HG03439 (cell line): Measurements from ENCODE around the gene NACA.
A peak's percentile ranks its signal among the peaks of the same experiment; 100 is the strongest.
"Not testable (repeated sequence)": the region's sequence is repeated elsewhere in the genome, so short reads cannot be mapped to it uniquely, and the experiment has no call there.

Source experiments
- ATAC-seq: cut with Tn5 transposase; IDR thresholded peaks from one replicate; pipeline ENCODE4 v1.9.1; 2021; ENCODE audit warnings: mild to moderate bottlenecking, moderate library complexity; ENCODE audit not compliant: unreplicated experiment

Gene NACA

DNA sequence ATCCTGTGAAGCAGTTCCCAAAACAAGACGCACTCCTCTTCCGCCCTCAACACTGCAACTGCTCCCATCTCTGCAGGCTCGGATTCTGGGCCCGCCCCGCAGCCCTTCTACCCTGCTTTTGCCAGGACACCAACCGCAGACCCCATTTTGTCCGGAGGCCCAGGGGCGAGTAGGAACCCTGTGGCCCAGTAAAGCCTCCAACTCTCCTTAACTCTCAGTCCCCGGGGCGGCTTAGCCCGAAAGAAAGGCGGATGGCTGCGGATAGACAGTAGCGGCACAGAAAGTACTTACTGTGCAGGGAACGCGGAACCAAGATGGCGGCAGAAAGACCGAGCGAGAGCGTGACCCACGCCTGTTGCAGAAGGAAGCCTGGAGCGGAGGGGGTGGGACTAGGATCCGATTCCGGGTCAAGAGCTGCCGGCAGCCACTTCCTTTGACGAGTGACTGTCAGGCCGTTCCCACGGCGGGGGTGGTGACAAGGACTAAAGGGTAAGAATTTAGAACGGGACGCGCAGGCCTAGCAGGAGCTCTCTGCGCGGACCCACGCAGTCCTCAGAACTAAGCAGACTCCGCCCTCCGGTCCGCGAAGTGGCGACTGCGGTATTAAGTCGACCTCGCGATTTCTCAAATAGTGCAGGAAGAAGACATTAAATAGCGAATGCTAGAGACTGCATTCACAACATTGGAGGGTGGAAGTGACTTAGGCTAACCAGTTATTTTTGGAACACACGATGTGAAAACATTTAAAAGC is at the start of gene NACA:
Gene NACA (minus strand): TSS at position 328 of the 751 bp plus-strand sequence. CDS start 778 bp downstream, outside the sequence.
- ATAC-seq, result peak; percentile 91

DNA sequence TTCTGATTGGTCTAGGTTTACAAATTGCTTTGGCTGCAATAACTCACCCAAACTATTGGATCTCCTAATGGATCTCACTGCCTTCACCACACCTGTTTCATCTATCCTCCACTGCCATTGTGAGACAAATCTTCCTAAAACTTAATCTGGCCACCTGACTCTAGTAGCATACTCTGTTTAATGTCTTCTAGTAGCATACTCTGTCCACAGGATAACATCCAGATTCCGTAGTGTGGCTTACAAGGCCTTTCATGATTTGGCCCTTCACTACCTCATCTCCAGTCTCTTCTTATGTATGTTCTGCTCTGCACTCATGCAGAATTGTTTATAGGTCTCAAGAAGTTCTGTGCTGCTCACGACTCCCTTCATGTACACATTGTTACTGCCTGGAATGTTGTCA is 48.0 kb upstream of the NACA start:
- ATAC-seq, result no peak

DNA sequence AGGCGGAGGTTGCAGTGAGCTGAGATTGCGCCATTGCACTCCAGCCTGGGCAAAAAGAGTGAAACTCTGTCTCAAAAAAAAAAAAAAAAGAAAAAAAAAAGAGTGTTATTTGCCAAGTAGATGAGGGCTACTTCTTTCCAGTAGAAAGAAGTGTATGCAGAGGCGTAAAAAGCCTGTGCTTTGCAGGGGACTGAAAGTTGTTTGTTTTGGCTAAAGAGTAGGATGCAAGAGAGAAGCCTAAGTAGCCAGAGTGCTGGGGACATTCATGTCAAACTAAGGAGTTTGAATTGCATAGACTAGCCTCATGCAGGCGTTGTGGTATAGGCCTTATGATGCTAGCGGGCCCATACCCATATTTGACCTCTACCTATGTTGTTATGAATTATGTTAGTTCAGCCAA is 47.5 kb upstream of the NACA start:
- ATAC-seq, result no peak

DNA sequence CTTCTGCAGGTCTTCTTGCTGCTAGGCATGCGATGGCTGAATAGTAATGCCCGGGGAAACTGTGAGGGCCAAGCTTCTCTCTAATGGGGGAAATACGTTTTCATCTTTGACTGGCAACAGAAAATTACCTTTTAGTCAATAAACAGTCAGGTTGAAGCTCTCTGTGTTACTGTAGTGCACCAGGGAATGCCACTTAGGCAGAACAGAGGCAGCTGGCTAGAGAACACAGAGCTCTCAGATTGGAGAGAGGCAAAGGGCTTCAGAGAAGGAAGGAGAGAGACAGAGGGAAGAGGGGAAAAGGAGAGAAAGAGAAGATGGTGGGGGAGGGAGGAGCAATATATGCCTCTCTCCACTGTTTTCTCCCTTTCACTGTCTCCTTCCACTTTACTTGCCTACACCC is 44.8 kb upstream of the NACA start:
- ATAC-seq, result no peak

DNA sequence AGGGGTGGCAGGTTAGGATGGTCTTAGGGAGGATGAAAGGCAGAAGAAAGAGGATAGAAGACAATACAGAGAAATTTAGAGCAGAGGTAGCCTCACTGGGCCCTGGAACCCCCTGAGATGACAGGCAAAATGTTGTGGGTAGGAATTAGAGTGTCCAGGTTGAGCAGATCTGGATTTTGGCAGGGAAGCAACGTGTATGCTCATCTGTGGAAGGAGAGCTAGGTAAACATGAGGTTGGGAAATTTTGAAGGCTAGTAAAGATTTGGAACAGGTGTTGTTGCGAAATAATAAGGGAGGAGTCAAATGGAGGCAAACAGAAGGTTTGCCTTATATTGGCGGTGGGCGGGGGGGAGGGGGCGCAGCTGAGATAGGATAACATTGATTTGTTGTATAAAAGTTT is 43.3 kb upstream of the NACA start:
- no peak for ATAC-seq

DNA sequence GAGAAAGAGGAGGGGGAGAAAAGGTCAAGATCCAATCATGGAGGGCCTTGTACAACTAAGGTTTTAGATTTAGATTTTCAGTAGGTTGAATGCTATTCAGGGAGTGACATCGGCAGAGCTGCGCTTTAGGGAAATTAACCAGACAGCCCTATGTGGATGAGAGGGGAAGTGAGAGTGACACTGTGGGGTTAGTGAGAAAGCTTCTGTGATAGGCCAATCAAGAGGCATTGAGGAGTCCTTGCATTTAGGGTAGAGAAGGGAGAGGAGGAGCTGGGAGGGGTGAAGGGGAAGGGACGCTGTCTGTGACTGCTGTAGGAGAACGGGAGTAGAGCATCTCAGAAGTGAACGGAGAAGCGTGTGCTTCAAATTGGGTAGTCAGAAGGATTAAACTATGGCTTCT is 41.4 kb upstream of the NACA start:
- ATAC-seq, result peak; percentile 86

DNA sequence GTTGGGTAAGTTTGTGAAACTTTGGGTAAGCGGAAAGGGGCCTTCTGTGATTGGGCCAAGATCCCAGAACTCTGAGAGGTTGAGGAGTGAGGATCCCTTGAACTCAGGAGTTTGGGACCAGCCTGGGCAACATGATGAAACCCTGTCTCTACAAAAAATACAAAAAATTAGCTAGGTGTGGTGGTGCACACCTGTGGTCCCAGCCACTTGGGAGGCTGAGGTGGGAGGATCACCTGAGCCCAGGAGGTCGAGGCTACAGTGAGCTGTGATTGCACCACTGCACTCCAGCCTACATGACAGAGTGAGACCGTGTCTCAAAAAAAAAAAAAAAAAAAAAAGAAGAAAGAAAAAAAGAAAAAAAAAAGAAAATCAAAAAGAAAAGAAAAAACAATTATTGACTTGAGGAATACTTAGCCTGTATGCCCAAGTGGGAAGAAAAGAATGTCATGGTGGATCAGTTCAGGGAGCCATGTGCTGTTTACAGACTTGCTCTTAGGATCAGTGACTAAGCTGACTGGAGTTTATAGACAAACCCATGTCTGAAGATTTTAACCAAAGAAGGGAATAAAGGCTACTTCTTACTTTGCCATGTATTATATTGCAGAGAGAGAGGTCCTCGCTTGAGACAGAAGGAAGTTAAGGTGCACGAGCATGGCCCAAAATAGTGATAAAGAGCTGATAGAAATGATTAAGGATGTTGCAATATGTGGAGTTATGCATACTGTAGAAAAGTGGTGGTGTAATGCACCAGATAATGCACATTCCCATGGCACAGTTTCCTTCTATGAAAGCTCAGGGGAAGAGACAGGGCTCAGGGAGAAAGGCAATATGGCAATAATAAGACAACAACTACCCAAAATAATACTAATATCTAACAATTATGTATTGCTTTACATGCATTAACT is 38.9 kb upstream of the NACA start:
- ATAC-seq, result no peak

DNA sequence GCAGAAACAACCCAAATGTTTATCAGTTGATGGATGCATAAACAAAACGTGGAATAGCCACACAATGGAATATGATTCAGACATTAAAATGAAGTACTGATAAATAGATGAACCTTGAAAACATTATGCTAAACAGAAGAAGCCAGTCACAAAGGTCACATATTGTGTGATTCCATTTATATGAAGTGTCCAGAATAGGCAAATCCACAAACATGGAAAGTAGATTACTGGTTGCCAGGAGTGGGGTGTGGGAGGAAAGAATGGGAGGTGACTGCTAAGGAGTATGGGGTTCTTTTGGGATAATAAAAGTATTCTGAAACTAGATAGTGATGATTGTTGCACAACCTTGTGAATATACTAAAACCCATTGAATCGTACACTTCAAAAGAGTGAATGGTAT is 36.7 kb upstream of the NACA start:
- ATAC-seq, result no peak

DNA sequence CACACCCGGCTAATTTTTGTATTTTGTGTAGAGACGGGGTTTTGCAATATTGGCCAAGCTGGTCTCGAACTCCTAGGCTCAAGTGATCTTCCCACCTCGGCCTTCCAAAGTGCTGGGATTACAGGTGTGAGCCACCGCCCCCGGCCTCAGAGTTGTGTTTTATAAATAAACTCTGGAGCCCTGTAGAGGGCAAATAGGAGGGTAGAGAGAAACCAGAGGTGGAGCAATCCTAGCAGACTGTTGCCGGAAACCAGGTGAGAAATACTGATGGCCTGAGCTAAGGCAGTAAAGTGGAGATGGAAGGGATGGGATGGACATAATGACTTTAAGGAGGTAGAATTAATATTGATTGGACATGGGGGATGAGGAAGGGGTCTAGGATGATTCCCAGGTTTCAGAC is 35.4 kb upstream of the NACA start:
- ATAC-seq, result no peak

DNA sequence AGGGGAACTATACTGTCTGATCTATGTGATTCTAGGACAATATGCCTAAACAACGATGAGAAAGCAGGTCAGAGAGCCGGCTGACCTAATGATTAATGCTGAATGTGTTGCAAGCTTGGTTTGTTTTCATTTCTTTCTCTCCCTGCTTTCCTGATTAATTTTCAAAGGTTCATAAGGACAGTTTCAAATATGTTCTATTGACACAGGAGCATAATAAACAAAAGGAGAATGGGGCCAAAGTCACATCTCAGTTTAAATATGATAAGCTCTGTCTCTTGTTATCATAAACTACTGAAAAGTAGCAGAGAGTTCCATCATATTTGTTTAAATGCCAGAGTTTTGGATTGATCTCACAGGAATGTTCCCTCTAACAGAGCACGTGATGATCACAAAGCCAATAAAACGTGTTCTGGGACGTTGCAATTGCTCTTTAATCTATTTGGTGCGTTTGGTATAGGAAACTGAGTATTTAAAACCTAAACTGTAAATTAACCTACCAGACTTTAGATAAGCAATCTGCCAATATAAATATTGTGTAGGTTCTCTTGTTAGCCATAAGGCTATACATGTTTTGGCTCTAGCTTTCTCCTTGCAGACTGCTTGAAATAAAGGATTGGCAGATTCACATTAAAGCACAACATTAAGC is 34.3 kb upstream of the NACA start:
- no peak for ATAC-seq

DNA sequence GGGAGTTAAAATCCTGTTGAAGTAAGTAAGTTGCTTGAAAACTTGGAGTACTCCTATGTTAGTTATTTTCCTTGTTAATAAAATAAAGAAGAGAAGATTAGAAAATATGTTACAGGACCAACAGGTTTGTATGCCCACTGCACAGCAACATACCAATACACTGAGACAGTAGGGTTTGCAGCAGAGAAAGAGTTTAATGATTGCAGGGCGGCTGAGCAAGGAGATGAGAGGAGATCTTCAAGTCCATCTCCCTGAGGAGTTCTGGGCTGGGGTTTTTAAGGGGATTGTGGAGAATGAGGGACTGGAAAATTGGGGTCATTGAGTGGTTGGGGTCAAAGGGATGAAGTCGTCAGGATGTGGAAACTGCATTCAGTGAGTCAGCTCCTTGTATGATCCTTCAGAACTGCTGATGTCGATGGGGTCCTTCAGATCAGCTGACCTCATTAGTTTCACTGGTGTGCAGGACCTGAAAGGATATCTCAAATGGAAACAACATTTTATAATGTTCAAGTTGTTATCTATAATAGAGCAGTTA is 33.7 kb upstream of the NACA start:
- ATAC-seq, result no peak

DNA sequence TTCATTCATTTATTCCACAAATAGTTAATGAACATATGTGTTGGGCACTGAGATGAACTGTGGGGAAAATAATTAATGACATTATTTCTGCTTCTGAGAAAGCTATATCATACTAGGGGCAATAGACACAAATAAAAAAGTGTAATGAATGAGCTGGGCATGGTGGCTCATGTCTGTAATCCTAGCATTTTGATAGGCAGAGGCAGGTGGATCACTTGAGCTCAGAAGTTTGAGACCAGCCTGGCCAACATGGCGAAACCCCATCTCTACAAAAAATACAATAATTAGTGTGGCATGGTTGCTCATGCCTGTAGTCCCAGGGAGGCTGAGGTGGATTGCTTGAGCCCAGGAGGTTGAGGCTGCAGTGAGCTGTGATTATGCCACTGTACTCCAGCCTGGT is 32.9 kb upstream of the NACA start:
- ATAC-seq, result not testable (repeated sequence)

DNA sequence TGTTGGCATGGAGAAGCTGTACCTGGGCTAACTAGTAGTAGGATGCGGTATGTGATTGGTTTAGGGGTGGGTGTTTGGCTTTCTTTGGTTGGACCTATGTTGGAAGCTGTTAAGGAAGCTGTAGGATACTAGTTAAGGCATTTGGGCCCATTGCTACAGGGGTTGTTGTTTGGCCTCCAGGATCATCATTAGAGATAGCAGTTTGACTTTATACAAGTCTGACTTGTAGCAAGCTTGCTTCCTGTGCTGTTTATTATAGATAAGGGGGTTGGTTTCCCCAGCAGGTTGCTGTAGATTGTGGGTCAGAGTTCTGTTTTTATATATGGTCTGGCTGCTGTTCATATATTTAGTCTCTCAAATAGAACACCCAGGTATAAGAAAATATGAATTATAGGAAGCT is 28.5 kb upstream of the NACA start:
- ATAC-seq, result no peak

DNA sequence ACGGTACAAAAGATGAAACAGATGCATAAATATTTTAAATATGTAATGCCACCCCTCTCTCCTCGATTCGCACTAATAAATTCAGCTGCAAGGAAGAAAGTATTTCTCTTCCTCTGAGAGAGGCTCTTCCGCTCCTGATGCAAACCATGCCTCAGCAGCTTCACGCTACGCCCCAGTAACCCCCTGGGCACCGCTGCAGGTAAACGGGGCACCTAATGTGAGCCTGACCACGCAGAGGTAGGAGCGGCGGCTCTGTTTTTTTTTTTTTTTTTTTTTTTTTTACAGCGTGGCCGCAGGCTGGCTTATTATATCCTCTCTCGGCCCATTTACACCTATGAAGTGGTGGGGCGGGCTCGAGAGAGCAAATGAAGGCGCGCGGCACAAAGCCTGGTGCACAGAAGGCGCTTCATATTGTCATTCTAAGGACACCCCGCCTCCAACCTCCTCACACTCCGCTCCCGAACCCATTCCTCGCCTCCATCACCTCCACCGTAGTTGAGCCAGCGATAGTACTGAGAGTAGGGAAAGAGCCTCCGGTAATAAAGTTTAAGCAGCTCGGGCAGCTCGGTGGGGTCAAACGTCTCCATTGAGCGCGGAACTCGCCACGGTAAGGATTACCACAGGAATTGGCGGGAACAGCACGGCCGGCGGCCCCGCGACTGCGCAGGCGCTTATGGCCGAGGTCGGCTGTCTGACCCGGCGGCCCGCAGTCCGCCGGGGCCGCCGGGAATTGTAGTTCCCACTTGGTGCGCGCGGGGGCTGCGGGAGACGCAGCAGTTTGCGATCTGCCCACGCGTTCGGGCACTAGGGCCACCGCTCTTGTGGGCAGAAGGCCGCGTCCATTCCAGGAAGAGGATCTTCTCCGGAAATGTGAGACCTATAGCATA is 26.9 kb upstream of the NACA start, which contains the start of gene PRIM1:
Gene PRIM1 (minus strand): TSS at position 612 of the 887 bp plus-strand sequence. CDS start 25 bp downstream, at position 587.
- ATAC-seq, result peak; percentile 76

DNA sequence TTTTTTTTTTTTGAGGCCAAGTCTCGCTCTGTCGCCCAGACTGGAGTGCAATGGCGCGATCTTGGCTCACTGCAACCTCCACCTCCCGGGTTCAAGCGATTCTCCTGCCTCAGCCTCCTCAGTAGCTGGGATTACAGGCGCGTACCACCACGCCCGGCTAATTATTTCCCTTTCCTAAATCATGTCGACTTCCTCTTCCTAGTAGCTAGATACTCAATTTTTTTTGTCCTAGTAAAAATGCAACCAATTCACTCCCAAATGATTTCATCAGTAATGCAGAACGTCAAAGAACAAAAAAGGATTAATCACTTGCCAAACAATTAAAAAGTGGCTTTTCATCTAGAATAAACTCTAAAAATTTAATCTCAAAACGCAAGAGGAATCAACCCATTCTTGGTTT is 25.5 kb upstream of the NACA start:
- ATAC-seq, result not testable (repeated sequence)

DNA sequence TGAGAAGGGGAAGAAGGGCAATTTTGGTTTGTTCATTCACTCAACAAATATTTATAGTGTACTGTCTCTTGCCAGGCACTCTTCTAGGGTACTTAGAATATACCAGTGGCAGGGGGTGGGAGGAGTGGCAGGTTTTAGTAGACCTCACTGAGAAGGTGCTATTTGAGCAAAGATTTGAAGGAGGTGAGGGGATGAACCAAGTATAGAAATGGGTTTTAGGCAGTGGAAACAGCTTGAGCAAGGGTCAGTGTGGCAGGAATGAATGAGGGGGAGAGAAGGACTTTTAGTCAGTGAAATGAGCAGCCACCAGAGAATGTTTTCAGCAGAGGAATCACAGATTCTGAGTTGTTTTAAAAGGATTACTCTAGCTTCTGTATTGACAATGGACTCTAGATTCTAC is 24.8 kb upstream of the NACA start:
- ATAC-seq, result no peak

DNA sequence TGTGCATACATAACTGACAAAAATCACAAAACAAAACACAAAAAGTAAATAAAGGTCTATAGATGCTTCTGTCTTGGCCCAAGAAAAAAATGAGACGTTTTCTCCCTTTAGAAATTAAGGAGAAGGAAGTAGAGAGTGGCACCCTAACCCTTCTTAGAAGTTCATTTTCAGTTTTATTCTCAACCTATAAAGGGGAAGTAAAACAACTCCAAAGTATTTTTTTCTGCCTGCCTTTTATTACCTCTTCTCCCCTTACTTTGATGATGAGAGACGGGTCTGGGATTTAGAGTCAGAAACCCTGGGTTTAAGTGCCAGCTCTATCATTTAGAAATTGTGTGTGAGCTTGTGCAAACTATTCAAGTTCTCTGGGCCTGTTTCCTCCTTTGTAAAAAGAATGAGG is 24.3 kb upstream of the NACA start:
- no peak for ATAC-seq

DNA sequence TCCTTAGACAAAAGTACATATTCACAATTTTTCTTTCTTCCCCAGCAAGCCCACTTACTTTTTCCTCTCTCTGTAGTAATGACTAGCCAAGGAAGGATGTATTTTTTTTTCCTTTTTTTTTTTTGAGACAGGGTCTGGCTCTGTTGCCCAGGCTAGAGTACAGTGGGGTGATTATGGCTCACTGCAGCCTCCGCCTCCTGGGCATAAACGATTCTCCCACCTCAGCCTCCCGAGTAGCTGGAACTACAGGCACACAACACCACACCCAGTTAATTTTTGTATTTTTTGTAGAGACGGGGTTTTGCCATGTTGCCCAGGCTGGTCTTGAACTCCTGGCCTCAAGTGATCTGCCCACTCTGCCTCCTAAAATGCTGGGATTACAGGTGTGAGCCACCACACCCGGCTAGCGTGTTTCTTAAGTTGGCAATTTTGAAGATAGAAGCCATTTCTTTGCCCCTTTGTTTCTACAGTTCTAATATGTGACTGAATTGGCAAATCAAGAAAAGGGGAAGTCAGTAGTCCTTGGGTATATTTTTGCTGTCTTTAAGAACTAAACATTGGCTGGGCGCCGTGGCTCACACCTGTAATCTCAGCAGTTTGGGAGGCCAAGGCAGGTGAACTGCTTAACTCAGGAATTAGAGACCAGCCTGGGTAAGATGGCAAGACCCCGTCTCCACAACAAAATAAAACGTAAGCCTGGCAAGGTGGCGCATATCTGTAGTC is 3.2 kb upstream of the NACA start:
- ATAC-seq, result no peak

DNA sequence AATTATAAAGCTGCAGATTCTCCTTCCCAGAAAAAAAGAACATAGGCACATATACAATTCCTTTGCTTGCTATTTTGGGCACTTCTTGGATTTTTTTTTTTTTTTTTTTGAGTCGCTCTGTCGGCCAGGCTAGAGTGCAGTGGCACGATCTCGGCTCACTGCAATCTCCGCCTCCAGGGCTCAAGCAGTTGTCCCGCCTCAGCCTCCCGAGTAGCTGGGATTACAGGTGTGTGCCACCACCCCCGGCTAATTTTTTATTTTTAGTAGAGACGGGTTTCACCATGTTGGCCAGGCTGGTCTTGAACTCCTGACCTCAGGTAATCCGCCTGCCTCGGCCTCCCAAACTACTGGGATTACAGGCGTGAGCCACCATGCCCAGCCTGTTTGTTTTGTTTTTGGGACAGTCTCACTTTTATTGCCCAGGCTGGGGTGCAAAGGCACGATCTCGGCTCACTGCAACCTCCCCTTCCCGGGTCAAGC is 1.1 kb upstream of the NACA start:
- not testable (repeated sequence) for ATAC-seq
